HG03432 (cell line): ENCODE data around the gene C21orf91.

ENCODE experiments used
- ATAC-seq: cut with Tn5 transposase; IDR thresholded peaks from one replicate; pipeline ENCODE4 v1.9.1; 2021; ENCODE audit warnings: mild to moderate bottlenecking, moderate library complexity; ENCODE audit not compliant: unreplicated experiment

The C21orf91 gene

GRCh38 chr21:17819114-17819876 is at the start of gene C21orf91:
TSS of gene C21orf91 (minus strand) at chr21:17819356. CDS start at chr21:17818318, 1,038 bp downstream.
- peak; percentile 91 for ATAC-seq

GRCh38 chr21:17866590-17866989 is 47.4 kb upstream of the C21orf91 start:
- ATAC-seq, result no peak

- no peak for ATAC-seq
Observed at GRCh38 chr21:17859661-17860060, 40.5 kb upstream of the C21orf91 start.

- ATAC-seq, result no peak
Observed at GRCh38 chr21:17858747-17859146, 39.6 kb upstream of the C21orf91 start.

- ATAC-seq, result no peak
Observed at GRCh38 chr21:17854745-17855144, 35.6 kb upstream of the C21orf91 start.

- no peak for ATAC-seq
Observed at GRCh38 chr21:17853393-17854275, 34.5 kb upstream of the C21orf91 start.

- peak; percentile 98 for ATAC-seq
Observed at GRCh38 chr21:17848228-17848627, 29.1 kb upstream of the C21orf91 start.

- no peak for ATAC-seq
Observed at GRCh38 chr21:17841103-17841502, 21.9 kb upstream of the C21orf91 start.

GRCh38 chr21:17834639-17835354 is 15.6 kb upstream of the C21orf91 start:
- peak; percentile 69 for ATAC-seq

- ATAC-seq, result no peak
Observed at GRCh38 chr21:17829472-17829871, 10.3 kb upstream of the C21orf91 start.

GRCh38 chr21:17828223-17828622 is 9.1 kb upstream of the C21orf91 start:
- no peak for ATAC-seq

- ATAC-seq, result no peak
Observed at GRCh38 chr21:17823846-17824245, 4.7 kb upstream of the C21orf91 start.

GRCh38 chr21:17821121-17821520 is 2.0 kb upstream of the C21orf91 start:
- ATAC-seq, result no peak

- ATAC-seq, result peak; percentile 65
Observed at GRCh38 chr21:17819877-17820229, 697 bp upstream of the C21orf91 start.

GRCh38 chr21:17818186-17819113 is 706 bp downstream of the C21orf91 start:
- ATAC-seq, result peak; percentile 13

- ATAC-seq, result no peak
Observed at GRCh38 chr21:17813353-17813752, 5.8 kb downstream of the C21orf91 start.

GRCh38 chr21:17805966-17806365 is 13.2 kb downstream of the C21orf91 start:
- no peak for ATAC-seq

- ATAC-seq, result no peak
Observed at GRCh38 chr21:17803536-17803935, 15.6 kb downstream of the C21orf91 start.

- no peak for ATAC-seq
Observed at GRCh38 chr21:17802572-17802971, 16.6 kb downstream of the C21orf91 start.
